KMS-11 (cell line): ENCODE results near the gene DPEP2NB.
"Not testable (repeated sequence)": the region's sequence is repeated elsewhere in the genome, so short reads cannot be mapped to it uniquely, and the experiment has no call there.

ENCODE experiments used
- H2AFZ ChIP-seq: fragments of 200-600 bp; sonication (generic); 2 replicates; pipeline ENCODE4 v1.6.1; 2016; ENCODE audit warnings: antibody characterized with exemption, mixed run types, low read depth
- H3K27ac ChIP-seq: fragments of 200-600 bp; sonication (generic); 2 replicates; pipeline ENCODE4 v1.6.1; 2016; ENCODE audit warnings: mild to moderate bottlenecking, mixed run types
- H3K27me3 ChIP-seq: fragments of 200-600 bp; sonication (generic); 2 replicates; pipeline ENCODE4 v1.6.1; 2017; ENCODE audit warnings: mild to moderate bottlenecking, low read depth, mixed run types, moderate library complexity; ENCODE audit not compliant: insufficient read depth
- H3K36me3 ChIP-seq: fragments of 200-600 bp; sonication (generic); 2 replicates; pipeline ENCODE4 v1.6.1; 2017; ENCODE audit warnings: mild to moderate bottlenecking, mixed run types; ENCODE audit not compliant: insufficient read depth
- H3K4me1 ChIP-seq: fragments of 200-600 bp; sonication (generic); 2 replicates; pipeline ENCODE4 v1.6.1; 2016; ENCODE audit warnings: mild to moderate bottlenecking, low read depth, mixed run types; ENCODE audit not compliant: poor library complexity, severe bottlenecking
- H3K4me2 ChIP-seq: fragments of 200-600 bp; sonication (generic); 2 replicates; pipeline ENCODE4 v1.7.0; 2016; ENCODE audit warnings: mild to moderate bottlenecking, mixed run types
- H3K4me3 ChIP-seq: fragments of 200-600 bp; sonication (generic); IDR thresholded peaks from 2 replicates; pipeline ENCODE4 v1.6.1; 2017; ENCODE audit warnings: low read depth, low read length, mixed read lengths; ENCODE audit not compliant: insufficient read depth
- H3K79me2 ChIP-seq: fragments of 200-600 bp; sonication (generic); 2 replicates; pipeline ENCODE4 v1.6.1; 2016; ENCODE audit warnings: low read depth, mixed run types; ENCODE audit not compliant: insufficient read depth
- H3K9ac ChIP-seq: fragments of 200-600 bp; sonication (generic); 2 replicates; pipeline ENCODE4 v1.6.1; 2016; ENCODE audit warnings: mild to moderate bottlenecking, mixed run types
- H4K20me1 ChIP-seq: fragments of 200-600 bp; sonication (generic); 2 replicates; pipeline ENCODE4 v1.6.1; 2016; ENCODE audit warnings: mild to moderate bottlenecking, mixed run types; ENCODE audit not compliant: insufficient read depth
- TF ChIP-seq, protein P1 (sequence below): fragments of 200-600 bp; sonication (generic); conservative IDR thresholded peaks from 2 replicates; pipeline ENCODE4 v1.6.1; 2017; ENCODE audit warnings: low read depth, mild to moderate bottlenecking, antibody characterized with exemption, low read length, moderate library complexity, mixed read lengths

DPEP2NB gene

DNA sequence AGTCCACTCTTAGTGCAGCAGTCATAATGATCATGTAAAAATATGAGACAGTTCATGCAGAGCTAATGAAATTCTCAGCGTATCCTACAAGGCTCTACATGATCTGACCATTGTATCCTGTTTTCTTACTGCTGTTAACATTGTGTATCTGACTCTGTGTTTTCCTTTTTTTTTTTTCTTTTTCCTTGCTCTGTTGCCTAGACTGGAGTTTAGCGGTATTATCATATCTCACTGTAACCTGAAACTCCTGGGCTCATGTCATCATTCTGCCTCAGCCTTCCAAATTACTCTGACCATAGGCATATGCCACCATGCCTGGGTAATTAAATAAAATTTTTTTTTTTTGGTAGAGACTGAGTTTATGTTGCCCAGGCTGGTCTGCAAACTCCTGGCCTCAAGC lies 19.5 kb upstream of the DPEP2NB start:
- Histone ChIP-seq H3K27me3 (no peaks in the 10 kb centered on the region), H4K20me1 (no peaks in the 10 kb centered on the region), H2AFZ (no peak overlapping the region), H3K4me1 (peaks cover 2% of the 10 kb centered on the region), H3K4me3 (no peak overlapping the region), H3K9ac (no peak overlapping the region), H3K4me2 (no peak overlapping the region), H3K27ac (no peak overlapping the region), H3K79me2 (no peaks in the 10 kb centered on the region), H3K36me3 (no peaks in the 10 kb centered on the region)
- TF ChIP-seq, protein P1, sequence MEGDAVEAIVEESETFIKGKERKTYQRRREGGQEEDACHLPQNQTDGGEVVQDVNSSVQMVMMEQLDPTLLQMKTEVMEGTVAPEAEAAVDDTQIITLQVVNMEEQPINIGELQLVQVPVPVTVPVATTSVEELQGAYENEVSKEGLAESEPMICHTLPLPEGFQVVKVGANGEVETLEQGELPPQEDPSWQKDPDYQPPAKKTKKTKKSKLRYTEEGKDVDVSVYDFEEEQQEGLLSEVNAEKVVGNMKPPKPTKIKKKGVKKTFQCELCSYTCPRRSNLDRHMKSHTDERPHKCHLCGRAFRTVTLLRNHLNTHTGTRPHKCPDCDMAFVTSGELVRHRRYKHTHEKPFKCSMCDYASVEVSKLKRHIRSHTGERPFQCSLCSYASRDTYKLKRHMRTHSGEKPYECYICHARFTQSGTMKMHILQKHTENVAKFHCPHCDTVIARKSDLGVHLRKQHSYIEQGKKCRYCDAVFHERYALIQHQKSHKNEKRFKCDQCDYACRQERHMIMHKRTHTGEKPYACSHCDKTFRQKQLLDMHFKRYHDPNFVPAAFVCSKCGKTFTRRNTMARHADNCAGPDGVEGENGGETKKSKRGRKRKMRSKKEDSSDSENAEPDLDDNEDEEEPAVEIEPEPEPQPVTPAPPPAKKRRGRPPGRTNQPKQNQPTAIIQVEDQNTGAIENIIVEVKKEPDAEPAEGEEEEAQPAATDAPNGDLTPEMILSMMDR: no peak

DNA sequence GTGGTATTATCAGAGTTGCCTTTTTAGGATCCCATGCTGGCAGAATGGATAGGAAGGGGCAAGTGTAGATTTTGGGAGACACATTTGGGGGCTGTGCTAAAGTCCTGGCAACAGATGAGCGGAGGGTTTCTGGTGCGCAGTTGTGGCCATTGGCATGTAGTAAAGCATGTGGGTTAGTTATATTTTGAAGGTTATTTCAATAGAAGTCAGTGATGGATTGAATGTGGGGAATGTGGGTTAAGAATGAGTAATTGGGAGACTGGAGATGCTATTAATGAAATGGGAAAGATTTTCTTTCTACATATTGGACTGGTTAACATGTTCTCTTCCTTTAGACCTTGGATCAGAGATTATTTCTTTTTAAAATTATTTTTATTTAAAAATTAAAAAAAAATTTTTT lies 17.4 kb upstream of the DPEP2NB start:
- Histone ChIP-seq H2AFZ (no peak overlapping the region), H4K20me1 (no peaks in the 10 kb centered on the region), H3K79me2 (no peaks in the 10 kb centered on the region), H3K4me3 (no peak overlapping the region), H3K36me3 (no peaks in the 10 kb centered on the region; the same call in 1 of the 2 replicates), H3K27ac (no peak overlapping the region), H3K9ac (no peak overlapping the region), H3K4me1 (no peaks in the 10 kb centered on the region), H3K4me2 (no peak overlapping the region), H3K27me3 (no peaks in the 10 kb centered on the region)
- TF ChIP-seq, protein P1: no peak

DNA sequence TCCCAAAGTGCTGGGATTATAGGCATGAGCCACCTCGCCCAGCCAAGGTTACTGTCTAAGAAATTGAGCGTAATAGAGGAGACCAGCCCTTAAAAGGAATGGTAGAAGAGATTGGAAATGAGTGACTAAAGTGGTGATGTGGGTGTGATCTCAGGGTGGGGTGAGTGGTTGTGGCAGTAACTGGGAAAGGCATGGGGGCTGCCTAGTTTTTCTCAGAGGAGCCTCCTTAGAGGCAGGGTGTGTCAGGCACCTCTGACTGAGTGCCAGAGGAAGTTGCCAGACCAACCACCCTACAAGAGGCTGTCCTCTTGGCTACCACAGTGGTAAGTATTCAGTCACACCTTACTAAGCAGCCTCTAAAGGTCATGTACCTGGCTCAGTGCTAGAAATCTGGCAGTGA lies 16.2 kb upstream of the DPEP2NB start:
- no peak overlapping the region for H3K27ac ChIP-seq
- H3K36me3 ChIP-seq: no peaks in the 10 kb centered on the region; the same call in 1 of the 2 replicates
- TF ChIP-seq, protein P1: no peak

DNA sequence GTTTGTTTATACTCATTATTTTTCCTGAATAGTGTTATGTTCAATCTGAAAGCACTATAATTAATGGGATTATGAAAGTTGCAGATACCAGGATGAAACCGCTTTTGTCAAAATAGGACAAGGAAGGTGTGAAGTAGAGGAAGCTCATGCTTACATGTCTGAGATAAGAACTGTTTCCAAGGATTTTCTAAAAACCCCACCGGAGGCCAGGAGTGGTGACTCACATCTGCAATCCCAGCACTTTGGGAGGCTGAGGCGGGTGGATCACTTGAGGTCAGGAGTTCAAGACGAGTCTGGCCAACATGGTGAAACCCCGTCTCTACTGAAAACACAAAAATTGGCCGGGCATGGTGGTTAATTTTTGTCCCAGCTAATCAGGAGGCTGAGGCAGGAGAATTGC lies 14.4 kb upstream of the DPEP2NB start:
- not testable (repeated sequence) for H3K4me3 ChIP-seq, H2AFZ ChIP-seq, H3K36me3 ChIP-seq, H3K27ac ChIP-seq, H3K79me2 ChIP-seq, H3K4me1 ChIP-seq, H3K9ac ChIP-seq, H3K27me3 ChIP-seq, H3K4me2 ChIP-seq, H4K20me1 ChIP-seq

More for the DNA sequence above, 16.2 kb upstream of the DPEP2NB start:
- Histone ChIP-seq H4K20me1 (no peaks in the 10 kb centered on the region), H3K27me3 (no peaks in the 10 kb centered on the region), H2AFZ (no peak overlapping the region), H3K4me1 (no peaks in the 10 kb centered on the region), H3K9ac (no peak overlapping the region), H3K79me2 (no peaks in the 10 kb centered on the region), H3K4me3 (no peak overlapping the region), H3K4me2 (no peak overlapping the region)

DNA sequence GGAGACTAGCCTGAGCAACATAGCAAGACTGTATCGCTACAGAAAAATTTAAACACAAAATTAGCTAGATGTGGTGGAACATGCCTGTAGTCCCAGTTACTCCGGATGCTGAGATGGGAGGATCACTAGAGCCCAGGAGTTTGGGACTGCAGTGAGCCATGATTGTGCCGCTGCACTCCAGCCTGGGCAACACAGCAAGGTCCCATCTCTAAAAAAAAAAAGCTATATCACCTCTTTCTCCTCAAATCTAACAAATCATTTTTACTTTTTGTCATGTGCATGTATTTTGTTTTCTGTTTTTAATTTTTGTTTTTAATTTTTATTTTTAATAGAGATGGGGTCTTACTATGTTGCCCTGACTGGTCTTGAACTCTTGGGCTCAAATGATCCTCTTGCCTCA lies 13.3 kb upstream of the DPEP2NB start:
- Histone ChIP-seq H3K4me2 (no peak overlapping the region), H3K4me3 (no peak overlapping the region), H3K27me3 (no peaks in the 10 kb centered on the region), H3K79me2 (peaks cover 5% of the 10 kb centered on the region), H3K4me1 (peaks cover 8% of the 10 kb centered on the region), H2AFZ (no peak overlapping the region), H4K20me1 (no peaks in the 10 kb centered on the region), H3K9ac (no peak overlapping the region), H3K36me3 (no peaks in the 10 kb centered on the region; the same call in 1 of the 2 replicates), H3K27ac (no peak overlapping the region)
- TF ChIP-seq, protein P1: no peak
